ENCODE measurements around the gene SRGAP2C. TPM values are rescaled to one million over a fixed set of nuclear protein-coding genes. Genes with fewer than 3 reads are reported as not detected.
"Not testable (repeated sequence)": the region's sequence is repeated elsewhere in the genome, so short reads cannot be mapped to it uniquely, and the experiment has no call there.

SRGAP2C gene
- total RNA-seq, 2 experiments from 2014 or later, result 14.7 to 17.8 TPM

DNA sequence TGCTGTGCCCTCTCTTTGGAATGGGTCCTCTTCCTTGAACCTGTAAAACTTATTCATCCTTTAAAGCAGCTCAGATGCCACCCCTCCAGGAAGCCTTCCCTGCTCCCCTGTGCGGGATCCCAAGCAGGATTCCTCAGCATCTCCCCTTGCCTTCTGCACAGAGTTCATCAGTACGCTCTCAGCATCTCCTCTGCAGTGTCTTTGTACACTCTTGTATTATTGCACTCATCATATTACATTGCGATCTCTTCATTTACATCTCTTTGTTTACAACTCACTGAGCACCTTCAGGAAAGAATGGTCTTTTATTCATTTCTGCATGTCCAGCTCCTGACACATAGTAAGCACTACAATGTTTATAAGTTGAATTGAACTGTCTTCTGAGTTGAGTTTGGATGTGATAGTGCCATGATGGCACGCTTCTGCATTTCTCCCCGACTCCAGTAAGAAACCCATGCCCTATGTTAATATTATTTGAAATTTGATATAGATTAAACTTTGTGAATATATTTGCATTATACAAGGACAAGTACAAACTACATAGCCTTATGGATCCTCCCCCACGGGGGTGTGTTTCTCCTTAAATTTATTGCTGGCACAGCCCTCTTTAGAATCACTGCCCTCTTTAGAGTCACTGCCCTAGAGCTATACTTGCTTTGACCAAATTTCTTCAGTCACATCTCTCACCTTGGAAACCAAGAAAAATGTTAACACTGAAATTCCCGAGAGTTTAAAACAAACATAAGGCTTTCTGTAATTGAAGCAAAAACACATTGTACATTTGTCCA lies 12.5 kb downstream of the SRGAP2C start:
- H3K4me3 Mint-ChIP-seq; H3K27me3 Mint-ChIP-seq; H3K36me3 Mint-ChIP-seq (ENCODE audit: low read depth); POLR2A ChIA-PET; H3K27ac Mint-ChIP-seq; H3K9me3 Mint-ChIP-seq (ENCODE audit: low read depth); H3K4me1 Mint-ChIP-seq; DNase-seq; CTCF ChIA-PET; intact Hi-C loops (cut with DNase I, micrococcal nuclease); ATAC-seq: not testable (repeated sequence)

DNA sequence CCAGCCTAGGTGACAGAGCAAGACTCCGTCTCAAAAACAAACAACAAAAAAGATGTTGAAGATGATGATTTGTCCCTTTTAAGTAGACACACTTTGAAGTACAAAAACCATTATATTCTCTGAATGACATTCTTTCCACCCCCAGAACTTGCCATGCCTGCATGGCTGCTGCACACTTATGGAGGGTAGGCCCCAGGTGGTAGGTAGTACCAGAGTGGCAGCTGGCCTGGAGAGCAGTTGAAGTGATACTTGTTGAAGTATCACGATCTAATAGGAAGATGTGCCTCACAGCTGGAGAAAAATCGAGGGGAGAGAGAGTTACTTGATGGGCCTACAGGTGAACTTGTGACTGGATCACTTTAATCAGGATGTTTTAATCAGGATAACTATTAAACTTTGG lies 15.0 kb downstream of the SRGAP2C start:
- POLR2A ChIA-PET; H3K9me3 Mint-ChIP-seq (ENCODE audit: low read depth); H3K27me3 Mint-ChIP-seq; CTCF ChIA-PET; ATAC-seq; DNase-seq; H3K36me3 Mint-ChIP-seq (ENCODE audit: low read depth); H3K4me1 Mint-ChIP-seq; intact Hi-C loops (cut with DNase I, micrococcal nuclease); H3K27ac Mint-ChIP-seq; H3K4me3 Mint-ChIP-seq: not testable (repeated sequence)

DNA sequence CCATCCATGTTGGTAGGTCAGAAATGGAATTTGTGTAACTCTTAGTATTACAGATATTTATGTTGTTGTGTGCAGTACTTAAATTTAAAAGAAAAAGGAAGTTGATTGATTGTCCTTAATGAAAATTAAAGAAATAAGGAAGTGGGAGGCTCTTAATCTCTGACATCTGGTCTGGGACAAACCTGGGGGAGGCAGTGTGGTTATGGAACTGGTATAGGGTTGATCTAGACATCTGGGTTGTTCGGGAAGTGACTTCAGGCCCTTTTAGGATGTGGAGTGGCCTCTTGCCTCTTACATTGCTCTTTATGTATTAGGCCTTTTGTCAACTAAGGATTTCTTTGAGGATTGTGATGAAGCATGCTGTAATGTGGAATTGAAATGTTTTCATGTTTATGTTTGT lies 15.5 kb downstream of the SRGAP2C start:
- H3K27ac Mint-ChIP-seq; POLR2A ChIA-PET; H3K4me3 Mint-ChIP-seq; H3K4me1 Mint-ChIP-seq; H3K27me3 Mint-ChIP-seq; intact Hi-C loops (cut with DNase I, micrococcal nuclease); DNase-seq; CTCF ChIA-PET; H3K36me3 Mint-ChIP-seq (ENCODE audit: low read depth); ATAC-seq; H3K9me3 Mint-ChIP-seq (ENCODE audit: low read depth): not testable (repeated sequence)

DNA sequence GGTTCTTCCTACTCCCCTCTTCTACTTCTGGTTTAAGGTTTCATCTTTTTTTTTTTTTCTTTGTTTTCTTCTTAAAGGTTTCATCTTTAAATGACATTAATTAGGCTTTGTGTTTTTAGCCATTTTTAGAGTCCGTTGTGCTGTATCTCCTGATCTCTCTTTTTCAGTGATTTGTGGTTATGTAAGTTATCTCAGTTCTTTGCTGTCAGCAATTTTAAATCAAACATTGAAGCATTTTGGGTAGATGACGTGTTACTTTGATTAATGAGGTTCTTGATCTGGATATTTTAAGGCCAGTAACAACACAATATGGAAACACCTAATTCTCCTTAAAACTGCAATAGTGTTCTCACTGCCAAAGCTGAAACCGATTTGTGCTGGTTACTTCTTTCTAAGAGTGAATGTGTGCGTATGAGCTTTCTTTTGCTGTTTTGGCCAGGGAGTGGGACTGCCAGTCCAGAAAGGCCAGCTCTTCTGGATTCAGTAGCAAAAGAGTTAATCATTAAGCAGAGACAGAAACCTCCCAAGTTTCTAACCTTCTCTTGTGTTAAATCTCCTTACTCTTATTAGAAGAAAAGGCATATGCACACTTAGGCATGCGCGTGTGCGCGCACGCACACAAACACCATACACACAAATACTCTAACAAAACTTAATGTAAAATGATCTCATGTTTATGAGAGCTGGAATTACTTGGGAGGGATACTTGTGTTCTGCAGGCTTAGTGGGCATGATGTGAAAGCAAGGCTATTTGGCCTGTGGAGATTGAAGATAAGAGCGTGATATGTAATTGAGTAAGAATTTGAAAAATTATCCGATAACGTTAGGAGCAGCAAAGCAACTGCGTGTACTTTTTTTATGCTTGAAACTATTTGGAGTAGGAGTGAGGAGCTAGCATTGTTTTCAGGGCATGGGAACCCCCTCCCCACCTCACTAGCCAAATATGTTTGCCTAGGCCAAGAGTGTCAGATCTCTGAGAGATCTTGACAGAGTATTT lies 16.5 kb downstream of the SRGAP2C start:
- H3K9me3 Mint-ChIP-seq (ENCODE audit: low read depth); CTCF ChIA-PET; intact Hi-C loops (cut with DNase I, micrococcal nuclease); POLR2A ChIA-PET; H3K4me1 Mint-ChIP-seq; H3K27me3 Mint-ChIP-seq; H3K36me3 Mint-ChIP-seq (ENCODE audit: low read depth); DNase-seq; H3K27ac Mint-ChIP-seq; ATAC-seq; H3K4me3 Mint-ChIP-seq: not testable (repeated sequence)

DNA sequence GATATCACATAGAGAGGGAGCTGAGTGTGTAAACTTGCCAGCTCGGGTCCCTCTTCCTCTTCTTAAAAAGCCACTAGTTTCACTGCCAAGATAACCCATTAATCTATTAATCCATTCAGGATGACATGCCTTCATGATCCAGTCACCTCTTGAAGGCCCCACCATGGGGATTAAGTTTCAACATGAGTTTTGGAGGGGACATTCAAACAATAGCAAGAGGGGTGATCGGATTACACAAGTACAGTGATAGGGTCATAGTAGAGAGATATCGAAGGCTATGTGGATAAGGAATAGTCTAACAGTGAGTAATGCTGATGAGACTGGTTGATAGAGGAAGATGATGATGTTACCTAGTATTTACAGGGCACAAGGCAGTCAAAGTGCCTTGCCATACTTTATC lies 18.2 kb downstream of the SRGAP2C start:
- H3K4me1 Mint-ChIP-seq; CTCF ChIA-PET; H3K36me3 Mint-ChIP-seq (ENCODE audit: low read depth): not testable (repeated sequence)

DNA sequence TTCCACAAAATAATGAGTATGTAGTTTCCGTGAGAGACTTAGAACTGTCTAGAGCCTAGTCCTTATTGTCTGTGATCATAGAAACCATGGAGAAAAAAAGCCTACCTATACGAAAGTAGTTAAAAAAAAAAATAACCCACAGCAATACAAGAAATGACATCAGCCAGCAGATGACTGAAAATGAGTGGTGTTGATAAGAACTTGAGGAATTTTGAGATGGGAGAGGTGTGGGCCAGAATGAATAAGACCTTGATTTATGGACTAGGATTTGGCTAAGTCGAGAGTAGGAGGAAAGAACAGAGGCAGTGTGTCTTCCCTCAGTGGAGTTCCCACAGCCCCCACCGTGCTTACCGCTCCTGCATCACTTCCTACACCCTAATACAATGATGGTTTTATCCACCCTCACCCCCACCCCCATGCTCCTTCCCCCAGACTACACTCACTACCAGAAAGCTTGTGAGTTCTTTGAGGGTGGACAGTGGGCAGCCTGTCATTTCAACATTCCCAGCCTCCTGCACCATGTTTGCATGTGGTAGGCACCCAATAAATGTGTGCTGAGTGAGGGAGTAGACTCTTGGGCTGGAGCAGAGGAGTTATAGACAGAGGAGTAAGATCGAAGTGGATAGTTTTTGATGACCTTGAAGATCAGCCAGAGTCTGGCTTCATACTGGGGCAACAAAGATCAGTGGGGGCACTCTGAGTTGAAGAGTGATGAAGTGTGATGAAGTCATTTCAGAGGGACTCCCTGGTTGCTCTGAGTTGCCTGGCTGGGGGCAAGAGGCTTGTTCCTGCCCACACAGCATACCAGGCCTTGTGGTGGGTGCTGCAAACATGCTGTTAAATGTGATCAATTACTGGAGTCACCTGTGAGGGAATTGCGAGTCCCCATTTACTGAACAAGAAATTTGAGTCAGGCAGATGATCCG lies 21.3 kb downstream of the SRGAP2C start:
- H3K27me3 Mint-ChIP-seq; H3K4me3 Mint-ChIP-seq; intact Hi-C loops (cut with DNase I, micrococcal nuclease); H3K36me3 Mint-ChIP-seq (ENCODE audit: low read depth); POLR2A ChIA-PET; CTCF ChIA-PET; DNase-seq; H3K4me1 Mint-ChIP-seq; H3K27ac Mint-ChIP-seq; H3K9me3 Mint-ChIP-seq (ENCODE audit: low read depth): not testable (repeated sequence)
- ATAC-seq, result peak; percentile 68

More for the DNA sequence above, 18.2 kb downstream of the SRGAP2C start:
- H3K9me3 Mint-ChIP-seq (ENCODE audit: low read depth); H3K27ac Mint-ChIP-seq; intact Hi-C loops (cut with DNase I, micrococcal nuclease); POLR2A ChIA-PET; ATAC-seq; DNase-seq; H3K4me3 Mint-ChIP-seq; H3K27me3 Mint-ChIP-seq: not testable (repeated sequence)

DNA sequence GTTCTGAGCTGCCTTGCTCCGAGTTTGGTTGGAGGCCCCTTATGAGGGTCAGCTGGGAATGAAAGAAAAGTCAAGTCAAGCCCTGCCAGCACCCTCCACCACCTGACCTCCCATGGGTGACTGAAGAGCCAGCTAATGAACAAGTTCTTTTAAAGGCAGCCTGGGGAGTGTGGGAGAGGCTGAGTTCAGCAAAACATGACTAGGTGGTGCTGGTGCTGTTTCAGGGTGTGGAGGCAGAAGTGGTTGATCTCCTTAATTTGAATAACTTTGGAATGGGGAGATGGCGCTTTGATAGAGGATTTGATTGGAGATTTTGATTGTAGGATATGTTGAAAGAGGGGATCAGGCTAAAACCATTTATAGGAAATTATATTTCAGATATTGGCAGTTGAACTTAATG lies 22.6 kb downstream of the SRGAP2C start:
- H3K27me3 Mint-ChIP-seq; H3K4me3 Mint-ChIP-seq; ATAC-seq; DNase-seq; intact Hi-C loops (cut with DNase I, micrococcal nuclease); H3K36me3 Mint-ChIP-seq (ENCODE audit: low read depth); H3K9me3 Mint-ChIP-seq (ENCODE audit: low read depth); CTCF ChIA-PET; H3K27ac Mint-ChIP-seq; H3K4me1 Mint-ChIP-seq; POLR2A ChIA-PET: not testable (repeated sequence)

DNA sequence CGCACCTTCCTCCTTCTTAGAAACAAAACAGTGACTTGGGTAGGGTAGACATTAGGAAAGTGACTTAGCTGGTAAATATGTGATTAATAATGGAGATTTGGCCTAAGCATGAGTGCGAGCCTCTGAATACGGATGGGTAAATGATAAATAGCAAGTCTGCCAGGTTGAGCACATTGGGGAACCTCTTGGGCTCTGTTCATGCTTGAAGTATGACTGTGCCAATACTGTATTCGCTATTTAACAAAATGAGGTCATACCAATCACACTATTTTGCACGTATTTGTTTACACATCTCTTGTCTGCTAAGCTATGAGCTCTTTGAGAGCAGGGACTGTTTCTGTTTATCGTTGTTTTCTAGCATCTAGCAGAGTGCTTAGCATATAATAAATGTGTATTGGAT lies 23.6 kb downstream of the SRGAP2C start:
- H3K4me1 Mint-ChIP-seq; intact Hi-C loops (cut with DNase I, micrococcal nuclease); H3K4me3 Mint-ChIP-seq; H3K27ac Mint-ChIP-seq; H3K9me3 Mint-ChIP-seq (ENCODE audit: low read depth); ATAC-seq; H3K36me3 Mint-ChIP-seq (ENCODE audit: low read depth); DNase-seq; POLR2A ChIA-PET; CTCF ChIA-PET; H3K27me3 Mint-ChIP-seq: not testable (repeated sequence)

DNA sequence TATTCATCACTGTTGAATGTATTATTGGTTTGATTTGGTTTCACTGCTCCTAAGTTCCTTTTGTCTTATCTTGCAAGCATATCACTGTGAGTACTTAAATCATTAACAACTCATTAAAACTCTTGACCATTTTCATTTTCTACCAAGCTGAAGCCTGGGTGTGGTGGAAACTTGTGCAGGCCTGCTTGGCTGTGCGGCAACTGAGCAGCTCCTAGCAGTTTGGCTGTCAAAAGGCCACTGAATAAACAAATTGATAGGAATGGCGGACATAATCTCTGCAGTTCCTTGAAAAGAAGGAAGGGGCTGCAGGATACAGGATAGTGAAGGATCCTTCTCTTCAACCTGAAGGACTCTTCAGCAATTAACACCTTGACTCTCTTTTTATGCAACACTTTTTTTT lies 26.0 kb downstream of the SRGAP2C start:
- intact Hi-C loops (cut with DNase I, micrococcal nuclease); ATAC-seq; CTCF ChIA-PET; H3K4me1 Mint-ChIP-seq; H3K4me3 Mint-ChIP-seq; H3K27ac Mint-ChIP-seq; POLR2A ChIA-PET; H3K27me3 Mint-ChIP-seq; H3K36me3 Mint-ChIP-seq (ENCODE audit: low read depth); DNase-seq; H3K9me3 Mint-ChIP-seq (ENCODE audit: low read depth): not testable (repeated sequence)

DNA sequence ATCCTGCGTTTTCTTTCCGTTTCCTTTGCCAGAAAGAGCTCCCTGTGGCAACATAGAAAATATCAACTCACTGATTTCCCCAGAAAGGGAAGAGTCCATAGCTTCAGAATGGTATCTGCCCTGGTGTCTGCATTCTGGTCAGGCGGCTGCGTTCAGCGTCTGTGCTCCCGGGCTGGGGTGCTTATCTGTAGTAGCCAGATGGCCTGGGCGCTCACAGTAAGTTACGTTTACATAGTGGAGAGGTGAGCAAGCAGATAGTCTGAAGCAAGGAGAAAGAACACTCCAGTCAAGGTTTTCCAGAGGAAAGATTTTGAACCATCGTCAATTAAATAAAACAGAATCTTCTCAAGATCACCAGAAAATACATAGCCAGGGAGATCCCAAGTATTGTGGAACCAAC lies 28.7 kb downstream of the SRGAP2C start:
- ATAC-seq; DNase-seq; H3K4me3 Mint-ChIP-seq; POLR2A ChIA-PET; H3K27ac Mint-ChIP-seq; H3K27me3 Mint-ChIP-seq; intact Hi-C loops (cut with DNase I, micrococcal nuclease); H3K36me3 Mint-ChIP-seq (ENCODE audit: low read depth); H3K4me1 Mint-ChIP-seq; CTCF ChIA-PET; H3K9me3 Mint-ChIP-seq (ENCODE audit: low read depth): not testable (repeated sequence)

DNA sequence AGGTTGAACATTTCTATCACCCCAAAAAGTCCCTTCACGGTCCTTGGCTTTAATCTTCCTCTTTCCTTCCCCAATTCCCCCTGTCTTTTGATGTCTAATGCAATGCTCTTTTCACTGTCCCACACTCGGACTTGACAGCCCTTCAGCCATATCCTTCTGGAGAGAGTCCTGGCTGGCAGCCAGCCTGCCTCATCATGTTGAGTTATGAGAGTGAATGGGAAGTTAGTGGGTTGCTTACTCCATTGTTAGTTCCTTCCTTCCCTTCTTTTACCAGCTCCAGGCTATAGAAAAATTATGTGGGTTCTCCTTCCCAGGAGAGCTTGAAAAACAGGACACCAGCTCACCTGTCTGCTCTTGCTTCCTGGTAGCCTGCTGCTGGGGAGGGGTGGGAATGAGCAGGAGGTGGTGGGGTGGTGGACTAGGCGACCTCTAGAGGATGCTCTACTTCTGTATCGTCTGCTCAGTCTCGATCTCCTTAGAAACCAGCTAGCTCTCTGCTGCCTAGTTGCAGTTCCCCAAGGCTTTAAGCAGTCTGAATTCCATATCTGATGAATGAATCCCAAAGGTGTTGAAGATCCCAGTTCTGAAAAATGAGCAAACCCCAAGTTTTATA lies 29.9 kb downstream of the SRGAP2C start:
- DNase-seq; intact Hi-C loops (cut with DNase I, micrococcal nuclease); H3K27me3 Mint-ChIP-seq; H3K36me3 Mint-ChIP-seq (ENCODE audit: low read depth); POLR2A ChIA-PET; H3K27ac Mint-ChIP-seq; H3K4me1 Mint-ChIP-seq; CTCF ChIA-PET; H3K4me3 Mint-ChIP-seq; ATAC-seq; H3K9me3 Mint-ChIP-seq (ENCODE audit: low read depth): not testable (repeated sequence)

Data from activated CD4-positive, alpha-beta T cell treated with anti-CD3 and anti-CD28 coated beads for 36 hours (primary cell).